Measurements from ENCODE around the gene COL19A1.
A peak's percentile ranks its signal among the peaks of the same experiment; 100 is the strongest.

- TF ChIP-seq CTCF (IDR thresholded peaks at IDR 0.05) (no peak), MAX (IDR thresholded peaks at IDR 0.05; ENCODE audit: low read depth) (no peak), YY1 (IDR thresholded peaks at IDR 0.05; ENCODE audit: low read depth) (no peak), USF1 (IDR thresholded peaks at IDR 0.05; ENCODE audit: borderline replicate concordance, low read depth) (no peak), SMC3 (IDR thresholded peaks at IDR 0.05; ENCODE audit: low read depth, low read length) (no peak), ZBTB33 (IDR thresholded peaks at IDR 0.05; ENCODE audit: borderline replicate concordance, low read depth) (no peak), SIN3A (IDR thresholded peaks at IDR 0.05; ENCODE audit: borderline replicate concordance, low read depth, low read length) (no peak), EP300 (IDR thresholded peaks at IDR 0.05; ENCODE audit: borderline replicate concordance in 1 of 2, low read depth in 1 of 2, low read length in 1 of 2) (no peak), GABPA (IDR thresholded peaks at IDR 0.05; ENCODE audit: low read depth) (no peak), NRF1 (IDR thresholded peaks at IDR 0.05; ENCODE audit: low read depth, low read length) (no peak), TCF12 (IDR thresholded peaks at IDR 0.05) (peak; percentile 61; the same call in 1 of the 2 replicates), TAF1 (IDR thresholded peaks at IDR 0.05; ENCODE audit: borderline replicate concordance, low read depth, low read length) (no peak), TEAD4 (IDR thresholded peaks at IDR 0.05; ENCODE audit: borderline replicate concordance, insufficient read depth) (no peak), ELF1 (IDR thresholded peaks at IDR 0.05) (no peak)
Measured at GRCh38 chr6:70131528-70131927, 265.2 kb downstream of the COL19A1 start.

Data from SK-N-SH (cell line).